ENCODE results near the gene SSR1.

- TF ChIP-seq, protein P1, sequence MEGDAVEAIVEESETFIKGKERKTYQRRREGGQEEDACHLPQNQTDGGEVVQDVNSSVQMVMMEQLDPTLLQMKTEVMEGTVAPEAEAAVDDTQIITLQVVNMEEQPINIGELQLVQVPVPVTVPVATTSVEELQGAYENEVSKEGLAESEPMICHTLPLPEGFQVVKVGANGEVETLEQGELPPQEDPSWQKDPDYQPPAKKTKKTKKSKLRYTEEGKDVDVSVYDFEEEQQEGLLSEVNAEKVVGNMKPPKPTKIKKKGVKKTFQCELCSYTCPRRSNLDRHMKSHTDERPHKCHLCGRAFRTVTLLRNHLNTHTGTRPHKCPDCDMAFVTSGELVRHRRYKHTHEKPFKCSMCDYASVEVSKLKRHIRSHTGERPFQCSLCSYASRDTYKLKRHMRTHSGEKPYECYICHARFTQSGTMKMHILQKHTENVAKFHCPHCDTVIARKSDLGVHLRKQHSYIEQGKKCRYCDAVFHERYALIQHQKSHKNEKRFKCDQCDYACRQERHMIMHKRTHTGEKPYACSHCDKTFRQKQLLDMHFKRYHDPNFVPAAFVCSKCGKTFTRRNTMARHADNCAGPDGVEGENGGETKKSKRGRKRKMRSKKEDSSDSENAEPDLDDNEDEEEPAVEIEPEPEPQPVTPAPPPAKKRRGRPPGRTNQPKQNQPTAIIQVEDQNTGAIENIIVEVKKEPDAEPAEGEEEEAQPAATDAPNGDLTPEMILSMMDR (conservative IDR thresholded peaks at IDR 0.05 in 1 of 2, IDR thresholded peaks at IDR 0.05 in 1 of 2; ENCODE audit: extremely low read depth in 1 of 2, insufficient read depth in 1 of 2, low read depth in 1 of 2, low read length in 2 of 2), result no peak
- no peak for TF ChIP-seq EZH2 (IDR thresholded peaks at IDR 0.05; ENCODE audit: borderline replicate concordance, low read length)
Observed at GRCh38 chr6:7343546-7344475, 30.8 kb upstream of the SSR1 start.

Measured in mammary epithelial cell (primary cell).